Body of pancreas (tissue), 4 donors: ENCODE data around the gene CD274.

Experiments used
- CTCF ChIP-seq, 7 experiments: fragments of 450-650 bp in 4 of 7; fragments of 200-600 bp in 3 of 7; sonication (generic) in 3 of 7; IDR thresholded peaks; one replicate each; pipeline ENCODE4 v1.5.1; 2016 to 2019; ENCODE audit warnings: antibody characterized with exemption in 7 of 7
- POLR2A ChIP-seq, 3 donors: fragments of 450-650 bp; IDR thresholded peaks; one replicate each; pipeline ENCODE4 v1.6.1; 2016; ENCODE audit warnings: antibody characterized with exemption in 3 of 3, mild to moderate bottlenecking in 2 of 3

GRCh38 chr9:5514617-5515260 is 64.4 kb downstream of the CD274 start:
- TF ChIP-seq CTCF (IDR thresholded peaks at IDR 0.05) = no peak
- no peak for TF ChIP-seq POLR2A (IDR thresholded peaks at IDR 0.05)
